HepG2 (cell line): Measurements from ENCODE around the gene CAPN15. TPM values are rescaled to one million over a fixed set of nuclear protein-coding genes. Genes with fewer than 3 reads are reported as not detected.
A peak's percentile ranks its signal among the peaks of the same experiment; 100 is the strongest.

Source experiments
- ADNP ChIP-seq: sonication (generic); formaldehyde crosslinking; IDR thresholded peaks from 2 replicates; pipeline ENCODE4 v1.4.0; 2020; ENCODE audit warnings: missing genetic modification reagents
- DDIT3 ChIP-seq: sonication (generic); formaldehyde crosslinking; IDR thresholded peaks from 2 replicates; pipeline ENCODE4 v1.4.0; 2020; ENCODE audit warnings: mild to moderate bottlenecking, missing genetic modification reagents
- FOSL2 ChIP-seq: sonication (generic); formaldehyde crosslinking; IDR thresholded peaks from 2 replicates; pipeline ENCODE4 v1.4.0; 2020; ENCODE audit warnings: missing genetic modification reagents
- GPN1 ChIP-seq: sonication (generic); formaldehyde crosslinking; IDR thresholded peaks from 2 replicates; pipeline ENCODE4 v1.5.1; 2020; ENCODE audit warnings: missing genetic modification reagents, borderline replicate concordance
- HOXA7 ChIP-seq: sonication (generic); formaldehyde crosslinking; IDR thresholded peaks from 2 replicates; pipeline ENCODE4 v1.8.1; 2022; ENCODE audit warnings: mild to moderate bottlenecking, missing genetic modification reagents, moderate library complexity
- JARID2 ChIP-seq: sonication (generic); formaldehyde crosslinking; IDR thresholded peaks from 2 replicates; pipeline ENCODE4 v1.8.1; 2023; ENCODE audit warnings: missing genetic modification reagents, inconsistent platforms; ENCODE audit not compliant: insufficient replicate concordance
- KMT2B ChIP-seq: IDR thresholded peaks from 2 replicates; pipeline ENCODE4 v1.6.1; 2016; ENCODE audit warnings: missing genetic modification reagents, missing compliant biosample characterization
- MED13 ChIP-seq: sonication (generic); formaldehyde crosslinking; IDR thresholded peaks from 2 replicates; pipeline ENCODE4 v1.5.0; 2020; ENCODE audit warnings: missing genetic modification reagents
- MED8 ChIP-seq: sonication (generic); formaldehyde crosslinking; IDR thresholded peaks from 2 replicates; pipeline ENCODE4 v1.8.1; 2023; ENCODE audit warnings: mild to moderate bottlenecking, missing genetic modification reagents; ENCODE audit not compliant: insufficient replicate concordance
- SIN3B ChIP-seq: fragments of 150-350 bp; IDR thresholded peaks from 2 replicates; pipeline ENCODE4 v1.6.1; 2014; ENCODE audit warnings: low read length
- TEAD3 ChIP-seq: optimal IDR thresholded peaks from 2 replicates; pipeline ENCODE3; 2016; ENCODE audit warnings: borderline replicate concordance
- ZBTB37 ChIP-seq: sonication (generic); formaldehyde crosslinking; IDR thresholded peaks from 2 replicates; pipeline ENCODE4 v1.4.0; 2020; ENCODE audit warnings: mild to moderate bottlenecking, missing genetic modification reagents
- ZEB1 ChIP-seq: IDR thresholded peaks from 2 replicates; pipeline ENCODE4 v1.6.1; 2012; ENCODE audit warnings: mild to moderate bottlenecking, low read depth, inconsistent platforms; ENCODE audit not compliant: insufficient replicate concordance
- ZFP36L2 ChIP-seq: sonication (generic); formaldehyde crosslinking; IDR thresholded peaks from 2 replicates; pipeline ENCODE4 v1.4.0; 2020; ENCODE audit warnings: missing genetic modification reagents
- ZFP90 ChIP-seq: sonication (generic); formaldehyde crosslinking; IDR thresholded peaks from 2 replicates; pipeline ENCODE4 v1.8.0; 2022; ENCODE audit warnings: missing genetic modification reagents, mild to moderate bottlenecking, inconsistent platforms, borderline replicate concordance
- ZNF225 ChIP-seq: sonication (generic); formaldehyde crosslinking; IDR thresholded peaks from 2 replicates; pipeline ENCODE4 v1.4.0; 2020; ENCODE audit warnings: mild to moderate bottlenecking, missing genetic modification reagents
- ZNF230 ChIP-seq: sonication (generic); formaldehyde crosslinking; IDR thresholded peaks from 2 replicates; pipeline ENCODE4 v1.4.0; 2020; ENCODE audit warnings: mild to moderate bottlenecking, missing genetic modification reagents
- ZNF260 ChIP-seq: sonication (generic); formaldehyde crosslinking; IDR thresholded peaks from 2 replicates; pipeline ENCODE4 v1.4.0; 2020; ENCODE audit warnings: missing genetic modification reagents, low read depth, mild to moderate bottlenecking, borderline replicate concordance
- ZNF574 ChIP-seq: sonication (generic); formaldehyde crosslinking; IDR thresholded peaks from 2 replicates; pipeline ENCODE4 v1.4.0; 2020; ENCODE audit warnings: missing genetic modification reagents
- ZNF7 ChIP-seq: IDR thresholded peaks from 2 replicates; pipeline ENCODE4 v1.6.1; 2016; ENCODE audit warnings: missing biosample characterization, missing genetic modification reagents
- ZNF720 ChIP-seq: sonication (generic); formaldehyde crosslinking; IDR thresholded peaks from 2 replicates; pipeline ENCODE4 v1.4.0; 2020; ENCODE audit warnings: missing genetic modification reagents
- polyA plus RNA-seq, 8 experiments: library from polyadenylated mRNA; depleted of rRNA in 3 of 8; stranded (reverse) in 7 of 8; unstranded in 1 of 8; fragments of >200 nt; fragmentation: Illumina TruSeq in 4 of 8; extraction: Trizol in 4 of 8; gene quantifications; 2 replicates each; pipeline versions ENCODE4 v1.2.1 to v1.2.3, GENCODE V29; 2011 to 2016; ENCODE audit warnings: low read depth in 4 of 8, missing spikeins in 1 of 8, mixed read lengths in 1 of 8; ENCODE audit not compliant: insufficient read depth in 1 of 8
- total RNA-seq, 5 experiments: library from RNA; depleted of rRNA; stranded (reverse); fragments of >200 nt; fragmentation: Illumina TruSeq; extraction: Trizol; gene quantifications; 2 replicates each; pipeline ENCODE4 v1.2.3, GENCODE V29; 2016; ENCODE audit warnings: low read depth in 1 of 5

The CAPN15 gene
- total and polyA plus RNA-seq, 2 of the 13 experiments (the other 11 are each of a cell fraction or from before 2014, with no cell fraction given): 14.9 to 24.5 TPM

GRCh38 chr16:592518-593306 lies 65.2 kb downstream of the CAPN15 start (continued):
- TF ChIP-seq ZEB1: no peak
- TF ChIP-seq KMT2B (CRISPR knock-in tag): peak; percentile 37; the same call in 1 of the 2 replicates
- TF ChIP-seq ZNF7 (CRISPR knock-in tag): no peak
- no peak for TF ChIP-seq SIN3B
- TF ChIP-seq ZFP90: no peak
- no peak for TF ChIP-seq ZNF260
- no peak for TF ChIP-seq HOXA7 (CRISPR knock-in tag)
- TF ChIP-seq ZBTB37: no peak
- no peak for TF ChIP-seq JARID2 (CRISPR knock-in tag)
- no peak for TF ChIP-seq ZFP36L2
- no peak for TF ChIP-seq ZNF720 (CRISPR knock-in tag)
- TF ChIP-seq MED13: no peak
- peak; percentile 33; the same call in 1 of the 2 replicates for TF ChIP-seq FOSL2
- TF ChIP-seq ZNF225: peak; percentile 68; the same call in 1 of the 2 replicates
- TF ChIP-seq TEAD3 (CRISPR knock-in tag): peak; percentile 10
- peak; percentile 31 for TF ChIP-seq MED8
- TF ChIP-seq ADNP (CRISPR knock-in tag): no peak
- no peak for TF ChIP-seq DDIT3 (CRISPR knock-in tag)
- 0 out of 2 replicates have a peak, but pooled peaks have one; percentile 22 for TF ChIP-seq ZNF574 (CRISPR knock-in tag)
- no peak for TF ChIP-seq ZNF230 (CRISPR knock-in tag)
- no peak for TF ChIP-seq GPN1 (CRISPR knock-in tag)
